Immature natural killer cell (primary cell): ENCODE measurements around the gene LRRN3. TPM values are rescaled to one million over a fixed set of nuclear protein-coding genes. Genes with fewer than 3 reads are reported as not detected.
"Not testable (repeated sequence)": the region's sequence is repeated elsewhere in the genome, so short reads cannot be mapped to it uniquely, and the experiment has no call there.

Experiments used
- DNase-seq, 3 donors: peaks; one replicate each; pipeline ENCODE4 v3.0.0; 2022; ENCODE audit warnings: mixed read lengths in 1 of 3
- H3K27ac Mint-ChIP-seq, 6 donors: one replicate each; pipeline ENCODE4 v1.8.0; 2020; ENCODE audit warnings: mixed read lengths in 6 of 6, mild to moderate bottlenecking in 5 of 6, inconsistent platforms in 4 of 6, moderate library complexity in 3 of 6
- H3K27me3 Mint-ChIP-seq, 3 donors: one replicate each; pipeline ENCODE4 v1.8.0; 2020 to 2021; ENCODE audit warnings: low read depth in 3 of 3, mild to moderate bottlenecking in 3 of 3, mixed read lengths in 3 of 3, moderate library complexity in 3 of 3, inconsistent platforms in 1 of 3
- H3K36me3 Mint-ChIP-seq, 3 donors: one replicate each; pipeline ENCODE4 v1.8.0; 2020; ENCODE audit warnings: mixed read lengths in 3 of 3, inconsistent platforms in 2 of 3, mild to moderate bottlenecking in 2 of 3
- H3K4me1 Mint-ChIP-seq, 2 donors: one replicate each; pipeline ENCODE4 v1.8.0; 2020; ENCODE audit warnings: inconsistent platforms in 2 of 2, mild to moderate bottlenecking in 2 of 2, mixed read lengths in 2 of 2, moderate library complexity in 1 of 2
- H3K4me3 Mint-ChIP-seq, 5 donors: one replicate each; pipeline ENCODE4 v1.8.0; 2020; ENCODE audit warnings: mild to moderate bottlenecking in 5 of 5, mixed read lengths in 5 of 5, inconsistent platforms in 3 of 5, moderate library complexity in 3 of 5
- H3K9me3 Mint-ChIP-seq, 6 donors: one replicate each; pipeline ENCODE4 v1.8.0; 2020; ENCODE audit warnings: mild to moderate bottlenecking in 6 of 6, mixed read lengths in 6 of 6, inconsistent platforms in 4 of 6, moderate library complexity in 3 of 6
- polyA plus RNA-seq, 3 donors: library from polyadenylated mRNA; unstranded; fragments of 300-500 nt; fragmentation: Illumina TruSeq; gene quantifications; one replicate each; pipeline ENCODE4 v1.2.3, GENCODE V29; 2021

The LRRN3 gene
- polyA plus RNA-seq, 3 donors from 2014 or later, result 0.07 to 0.16 TPM; not detected in 1

DNA sequence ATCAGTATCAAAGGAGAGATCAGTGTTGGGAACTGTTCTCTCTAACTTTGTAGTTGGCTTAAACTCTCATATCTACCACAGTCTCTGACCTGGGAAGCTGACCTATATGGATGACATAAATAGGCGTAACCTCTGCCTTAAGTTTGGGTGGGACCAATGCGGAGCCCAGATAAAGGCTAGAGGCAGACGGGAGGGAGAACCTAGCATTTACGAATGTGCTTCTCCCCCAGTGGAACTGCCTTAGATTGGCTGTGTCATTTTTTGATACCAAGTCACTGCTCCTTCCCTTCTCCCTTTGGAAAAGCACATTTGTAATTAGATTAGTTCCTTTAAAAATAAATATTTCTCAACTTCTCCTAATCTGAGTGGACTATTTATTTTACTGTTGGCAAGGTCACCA lies 23.7 kb upstream of the LRRN3 start:
- H3K9me3 Mint-ChIP-seq, result peaks cover 0 to 18% (median 10%) of the 10 kb centered on the region in 6 donors
- peaks cover 3 to 7% (median 5%) of the 10 kb centered on the region in 3 donors for H3K36me3 Mint-ChIP-seq
- H3K4me1 Mint-ChIP-seq, result peaks cover 0 to 2% of the 10 kb centered on the region in 2 donors
- no peak overlapping the region for H3K27ac Mint-ChIP-seq
- no peak for DNase-seq
- peaks cover 0 to 2% (median 0%) of the 10 kb centered on the region in 3 donors for H3K27me3 Mint-ChIP-seq
- no peak overlapping the region for H3K4me3 Mint-ChIP-seq

DNA sequence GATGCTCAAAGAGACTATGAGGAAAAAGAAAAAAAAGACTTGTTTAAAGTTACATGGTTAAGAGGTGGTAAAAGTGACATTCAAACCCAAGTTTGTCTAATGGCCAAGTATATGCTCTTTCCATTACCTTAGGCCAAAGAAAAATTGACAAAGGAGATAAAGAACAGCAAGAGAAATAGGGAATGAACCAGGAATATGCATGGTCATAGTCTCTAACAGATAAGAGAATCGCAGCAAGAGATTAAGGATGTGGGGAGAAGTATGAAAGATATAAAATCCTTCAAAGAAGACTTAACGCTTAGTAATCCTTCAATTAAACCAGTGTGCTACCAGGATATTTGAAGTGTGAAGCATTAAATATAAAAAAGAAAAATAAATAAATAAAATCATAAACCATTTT lies 23.2 kb upstream of the LRRN3 start:
- Mint-ChIP-seq H3K27ac (no peak overlapping the region), H3K36me3 (peaks cover 3 to 7% (median 5%) of the 10 kb centered on the region in 3 donors), H3K4me1 (peaks cover 0 to 2% of the 10 kb centered on the region in 2 donors), H3K27me3 (no peaks in the 10 kb centered on the region), H3K4me3 (no peak overlapping the region), H3K9me3 (peaks cover 0 to 18% (median 7%) of the 10 kb centered on the region in 6 donors)
- DNase-seq, result no peak

DNA sequence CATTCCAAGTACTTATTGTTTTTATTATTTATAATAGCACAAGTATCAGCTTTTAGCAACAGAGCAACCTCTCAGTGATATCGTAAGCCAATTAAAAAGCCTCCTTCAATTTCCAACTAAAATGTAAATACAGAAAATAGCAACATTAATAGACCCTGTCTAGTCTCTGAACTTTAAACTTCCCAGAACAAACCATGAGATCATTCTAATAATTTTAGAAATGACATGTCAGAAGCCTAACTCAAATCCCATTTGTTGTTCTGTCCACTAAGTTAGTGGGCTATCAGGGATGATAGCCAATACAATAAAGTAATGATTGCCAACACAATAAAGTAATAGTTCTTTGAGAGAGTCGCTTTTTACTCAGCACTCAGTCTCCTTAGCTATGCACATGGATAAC lies 22.3 kb upstream of the LRRN3 start:
- Mint-ChIP-seq H3K27ac (no peak overlapping the region), H3K9me3 (peaks cover 0 to 14% (median 5%) of the 10 kb centered on the region in 6 donors), H3K4me3 (no peak overlapping the region), H3K27me3 (no peaks in the 10 kb centered on the region), H3K4me1 (peaks cover under 1 to 2% of the 10 kb centered on the region in 2 donors), H3K36me3 (peaks cover 0 to 3% (median 2%) of the 10 kb centered on the region in 3 donors)
- DNase-seq, result no peak

DNA sequence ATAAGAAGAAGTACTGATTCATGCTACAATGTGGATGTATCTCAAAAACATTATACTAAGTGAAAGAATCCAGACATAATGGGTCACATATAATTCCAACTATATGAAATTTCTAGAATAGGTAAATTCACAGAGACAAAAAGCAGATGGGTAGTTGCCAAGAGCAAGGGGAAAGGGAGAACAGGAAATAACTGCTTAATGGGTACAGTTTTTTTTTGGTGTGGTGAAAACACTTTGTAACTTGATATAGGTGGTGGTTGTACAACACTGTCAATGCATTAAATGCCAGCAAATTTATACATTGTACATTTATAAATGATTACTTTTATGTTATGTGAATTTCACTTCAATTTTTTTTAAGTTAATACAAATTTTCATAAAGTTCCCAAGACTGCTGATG lies 19.4 kb upstream of the LRRN3 start:
- no peak overlapping the region for H3K27ac Mint-ChIP-seq
- no peak overlapping the region for H3K4me3 Mint-ChIP-seq
- H3K4me1 Mint-ChIP-seq, result peaks cover 10 to 13% of the 10 kb centered on the region in 2 donors
- H3K36me3 Mint-ChIP-seq, result no peaks in the 10 kb centered on the region
- H3K27me3 Mint-ChIP-seq, result no peaks in the 10 kb centered on the region
- no peak for DNase-seq
- H3K9me3 Mint-ChIP-seq, result peaks cover 0 to 13% (median 3%) of the 10 kb centered on the region in 6 donors

DNA sequence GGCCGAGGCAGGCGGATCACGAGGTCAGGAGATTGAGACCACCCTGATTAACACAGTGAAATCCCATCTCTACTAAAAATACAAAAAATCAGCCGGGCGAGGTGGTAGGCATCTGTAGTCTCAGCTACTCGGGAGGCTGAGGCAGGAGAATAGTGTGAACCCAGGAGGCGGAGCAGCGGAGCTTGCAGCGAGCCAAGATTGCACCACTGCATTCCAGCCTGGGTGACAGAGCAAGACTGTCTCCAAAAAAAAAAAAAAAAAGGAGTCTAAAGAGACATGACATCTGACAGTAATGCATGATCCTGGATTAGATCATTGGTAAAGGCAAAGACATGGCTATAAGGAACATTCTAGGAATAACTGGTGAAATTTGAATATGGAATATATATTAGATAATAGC lies 18.3 kb upstream of the LRRN3 start:
- peaks cover 0 to 13% (median 3%) of the 10 kb centered on the region in 6 donors for H3K9me3 Mint-ChIP-seq
- not testable (repeated sequence) for H3K36me3 Mint-ChIP-seq, H3K4me3 Mint-ChIP-seq, DNase-seq, H3K27me3 Mint-ChIP-seq, H3K27ac Mint-ChIP-seq
- H3K4me1 Mint-ChIP-seq, result peaks cover 10 to 13% of the 10 kb centered on the region in 2 donors

DNA sequence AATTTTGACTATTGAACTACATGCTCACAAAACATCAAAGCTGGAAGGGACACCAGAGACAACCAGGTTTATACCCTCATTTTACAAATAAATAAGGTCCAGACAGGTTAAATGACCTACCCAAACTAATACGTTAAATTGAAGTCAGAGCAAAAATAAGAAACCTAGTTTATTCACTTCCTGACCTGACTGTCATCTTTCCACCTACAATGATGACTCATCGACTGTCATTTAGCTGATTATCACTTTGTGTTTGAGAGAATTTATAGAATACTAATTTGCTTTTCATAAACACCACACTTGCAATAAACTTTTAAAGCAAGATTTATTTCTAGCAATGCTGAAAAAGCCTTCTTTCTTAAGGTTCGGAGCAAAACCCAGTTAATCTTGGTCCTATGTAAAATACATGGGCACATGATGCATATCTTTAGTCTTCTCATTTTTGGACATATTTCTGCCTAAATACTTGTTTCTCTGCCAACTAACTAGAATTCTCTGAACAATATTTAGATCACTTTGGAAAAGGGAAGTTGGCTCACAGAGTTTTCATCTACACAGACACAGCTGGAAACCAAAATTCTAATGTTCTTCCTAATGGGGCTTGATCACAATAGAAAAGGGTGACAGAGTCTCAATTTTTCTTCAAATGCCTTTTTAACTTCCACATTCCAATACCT lies 16.7 kb upstream of the LRRN3 start:
- Mint-ChIP-seq H3K27me3 (no peaks in the 10 kb centered on the region), H3K36me3 (no peaks in the 10 kb centered on the region), H3K4me3 (no peak overlapping the region), H3K9me3 (peaks cover 0 to 13% (median 3%) of the 10 kb centered on the region in 6 donors), H3K27ac (no peak overlapping the region), H3K4me1 (peaks cover 10 to 13% of the 10 kb centered on the region in 2 donors)
- DNase-seq, result no peak

DNA sequence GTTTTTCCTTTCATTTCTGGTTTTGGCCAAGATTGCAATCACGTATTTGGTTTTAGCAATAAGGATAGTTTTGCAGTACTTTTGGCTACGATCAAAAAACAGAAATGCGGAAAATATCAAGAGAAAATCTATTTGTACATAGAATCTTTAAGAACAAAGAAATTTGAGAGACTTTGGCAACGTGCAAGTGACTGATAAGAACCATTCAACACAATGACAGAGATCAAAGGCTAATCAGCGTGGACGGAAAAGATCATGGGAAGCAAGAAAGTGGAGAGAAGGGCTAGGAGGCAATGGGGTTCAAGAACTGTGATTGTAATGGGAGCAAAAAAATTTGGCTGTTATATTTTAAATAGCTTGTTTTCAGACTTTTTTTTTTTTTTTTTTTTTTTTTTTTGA lies 16.2 kb upstream of the LRRN3 start:
- Mint-ChIP-seq H3K4me1 (peaks cover 10 to 13% of the 10 kb centered on the region in 2 donors), H3K27me3 (no peaks in the 10 kb centered on the region), H3K27ac (no peak overlapping the region), H3K4me3 (no peak overlapping the region), H3K9me3 (peaks cover 0 to 13% (median 3%) of the 10 kb centered on the region in 6 donors), H3K36me3 (no peaks in the 10 kb centered on the region)
- DNase-seq, result no peak

DNA sequence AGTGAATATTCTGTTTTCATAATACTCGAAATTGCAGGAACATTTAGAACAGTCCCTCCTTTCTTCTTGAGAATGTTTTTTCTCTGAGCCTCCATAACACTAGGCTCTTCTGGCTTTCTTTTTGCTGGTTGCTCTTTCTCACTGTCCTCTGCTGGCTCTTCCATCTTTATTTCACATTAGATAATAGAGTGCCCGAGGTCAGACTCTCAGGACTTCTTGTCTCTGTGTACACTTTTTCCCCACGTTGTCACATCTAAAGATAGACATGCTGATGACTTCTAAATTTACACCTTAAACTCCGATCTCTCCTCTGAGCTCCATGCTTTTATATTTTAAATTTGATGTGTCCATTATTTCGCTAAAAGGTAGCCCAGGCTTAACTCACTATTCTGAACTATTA lies 15.4 kb upstream of the LRRN3 start:
- Mint-ChIP-seq H3K4me1 (peaks cover 10 to 13% of the 10 kb centered on the region in 2 donors), H3K4me3 (no peak overlapping the region), H3K9me3 (peaks cover 0 to 13% (median 3%) of the 10 kb centered on the region in 6 donors), H3K36me3 (no peaks in the 10 kb centered on the region), H3K27me3 (no peaks in the 10 kb centered on the region), H3K27ac (no peak overlapping the region)
- no peak for DNase-seq

DNA sequence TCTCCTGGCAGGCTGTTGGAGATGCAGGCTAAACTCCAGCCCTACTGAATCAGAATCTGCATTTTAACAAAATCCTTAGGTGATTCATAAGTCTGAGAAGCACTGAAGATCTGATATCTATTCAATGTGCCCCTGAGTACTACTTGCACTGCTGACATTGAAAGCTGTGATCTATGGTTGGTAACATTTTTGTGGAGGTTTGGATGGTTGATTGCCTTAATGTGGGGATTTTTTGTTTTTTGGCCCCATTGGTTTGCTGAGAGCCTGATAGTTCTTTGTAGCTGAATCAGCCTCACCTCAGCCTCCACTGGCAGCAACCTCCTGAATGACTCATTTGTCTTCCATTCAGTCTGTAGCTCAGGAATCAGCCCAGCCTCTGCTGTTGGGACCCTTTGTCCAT lies 14.7 kb upstream of the LRRN3 start:
- Mint-ChIP-seq H3K27me3 (no peaks in the 10 kb centered on the region), H3K4me3 (no peak overlapping the region), H3K9me3 (peaks cover 0 to 13% (median 3%) of the 10 kb centered on the region in 6 donors), H3K4me1 (peaks cover 10 to 13% of the 10 kb centered on the region in 2 donors), H3K36me3 (no peaks in the 10 kb centered on the region), H3K27ac (no peak overlapping the region)
- DNase-seq, result no peak

DNA sequence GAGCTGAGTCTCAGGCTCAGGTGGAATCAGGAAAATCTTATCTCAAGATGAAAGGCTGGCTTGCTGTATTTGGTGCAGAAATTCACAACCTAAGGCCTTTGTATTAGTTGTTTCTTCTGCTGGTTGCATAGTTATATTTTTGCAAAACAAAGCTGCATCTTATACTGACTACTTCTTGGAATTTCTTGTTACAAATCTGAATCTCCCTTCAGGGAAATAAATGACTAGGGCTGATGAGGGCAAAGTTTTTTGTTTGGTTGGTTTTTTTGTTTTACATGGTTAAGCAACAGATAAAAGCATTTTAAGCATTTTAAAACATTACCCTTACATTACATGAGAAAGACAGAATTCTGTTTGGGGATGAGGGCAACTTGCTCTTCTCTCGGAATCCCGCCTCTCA lies 13.9 kb upstream of the LRRN3 start:
- Mint-ChIP-seq H3K9me3 (peaks cover 0 to 11% (median 3%) of the 10 kb centered on the region in 6 donors), H3K4me3 (no peak overlapping the region), H3K27ac (no peak overlapping the region), H3K4me1 (peaks cover 15 to 17% of the 10 kb centered on the region in 2 donors), H3K27me3 (no peaks in the 10 kb centered on the region), H3K36me3 (no peaks in the 10 kb centered on the region)
- no peak for DNase-seq

DNA sequence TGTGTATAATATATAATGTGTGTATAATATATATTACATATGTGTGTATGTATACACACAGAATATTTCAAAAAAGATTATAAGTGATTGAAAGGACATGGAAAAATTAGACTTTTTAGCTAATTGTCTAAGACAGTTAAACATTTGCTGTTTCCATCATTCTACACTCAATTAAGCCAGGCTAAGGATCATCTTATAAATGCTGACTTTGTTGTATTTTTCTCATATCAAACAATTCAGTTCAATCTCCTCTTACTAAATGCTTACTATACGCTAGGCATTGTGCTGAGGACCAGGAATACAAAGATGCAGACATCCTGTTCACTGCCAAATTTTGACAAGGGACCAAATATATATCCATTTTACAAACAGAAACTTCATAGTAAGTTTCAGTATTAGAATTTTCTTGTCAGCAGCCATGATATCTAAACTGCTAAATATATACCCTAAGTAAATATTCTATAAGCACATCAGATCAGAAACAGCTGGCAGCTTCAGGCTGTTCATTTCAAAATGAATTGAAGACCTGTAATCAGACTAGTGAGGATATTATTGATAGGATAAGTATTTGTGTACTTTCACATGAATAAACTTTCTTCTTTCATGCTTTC lies 10.3 kb upstream of the LRRN3 start:
- H3K27me3 Mint-ChIP-seq, result no peaks in the 10 kb centered on the region
- no peak overlapping the region for H3K27ac Mint-ChIP-seq
- no peak overlapping the region for H3K4me3 Mint-ChIP-seq
- H3K36me3 Mint-ChIP-seq, result no peaks in the 10 kb centered on the region
- H3K4me1 Mint-ChIP-seq, result peaks cover 22 to 29% of the 10 kb centered on the region in 2 donors
- no peak for DNase-seq
- peaks cover 0 to 5% (median 0%) of the 10 kb centered on the region in 6 donors for H3K9me3 Mint-ChIP-seq

DNA sequence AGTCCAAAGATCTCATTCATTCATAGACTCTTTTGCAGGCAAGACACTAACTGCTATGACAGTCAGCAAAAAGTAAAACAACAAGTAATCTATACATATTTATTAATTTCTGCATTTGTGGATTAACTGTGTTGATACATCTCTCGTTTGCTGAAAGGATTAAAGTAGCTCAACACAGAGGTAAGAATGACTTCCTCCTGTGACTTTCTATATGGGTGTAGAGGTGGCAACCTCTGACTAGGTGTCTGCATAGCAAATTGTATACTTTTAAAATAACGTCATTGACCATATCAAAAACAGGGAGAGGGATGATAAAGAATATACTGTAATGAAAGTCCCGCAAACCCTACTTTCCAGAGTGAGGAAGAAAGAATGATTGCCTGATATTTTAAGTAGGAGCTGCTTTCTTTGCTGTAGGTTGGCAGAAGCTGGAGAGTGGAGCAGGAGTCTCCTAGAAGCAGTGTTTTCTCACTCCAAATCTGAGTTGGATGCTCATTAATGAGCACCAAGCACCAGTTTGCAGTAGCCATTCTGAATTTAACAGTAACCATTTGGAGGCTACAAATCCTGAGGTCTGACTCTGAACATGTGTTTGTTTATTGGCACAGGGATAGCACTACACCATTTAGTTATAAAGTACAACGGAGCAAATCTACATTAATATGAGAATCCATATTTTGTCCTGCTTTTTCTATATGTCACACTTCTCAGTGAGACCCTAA lies 9.2 kb upstream of the LRRN3 start:
- H3K9me3 Mint-ChIP-seq, result no peaks in the 10 kb centered on the region
- no peak overlapping the region for H3K27ac Mint-ChIP-seq
- H3K4me1 Mint-ChIP-seq, result peaks cover 22 to 29% of the 10 kb centered on the region in 2 donors
- no peaks in the 10 kb centered on the region for H3K27me3 Mint-ChIP-seq
- no peak overlapping the region for H3K4me3 Mint-ChIP-seq
- H3K36me3 Mint-ChIP-seq, result no peaks in the 10 kb centered on the region
- DNase-seq, result no peak

DNA sequence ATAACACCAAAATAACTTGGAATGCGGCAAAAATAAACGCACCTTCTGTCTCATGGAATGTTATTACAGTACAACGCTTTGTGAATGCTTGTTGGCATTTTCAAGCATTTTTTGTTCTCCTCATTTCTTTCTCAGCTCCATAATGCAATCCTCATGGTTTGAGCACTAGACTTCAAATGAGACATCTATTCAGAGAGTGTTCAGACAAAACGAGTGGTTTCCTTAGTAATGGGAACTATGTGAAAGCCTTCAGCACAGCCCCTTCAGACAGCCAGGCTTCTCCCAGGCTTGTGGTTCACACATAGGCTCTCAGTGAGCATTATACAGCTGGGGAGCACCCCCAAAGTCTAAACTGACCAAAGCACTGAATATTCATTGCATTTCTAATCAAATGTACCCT lies 8.6 kb upstream of the LRRN3 start:
- H3K27me3 Mint-ChIP-seq, result no peaks in the 10 kb centered on the region
- no peaks in the 10 kb centered on the region for H3K9me3 Mint-ChIP-seq
- H3K27ac Mint-ChIP-seq, result no peak overlapping the region
- DNase-seq, result no peak
- peak overlapping the region in 2 of 5 donors; percentile 12 to 20 for H3K4me3 Mint-ChIP-seq
- no peaks in the 10 kb centered on the region for H3K36me3 Mint-ChIP-seq
- peaks cover 22 to 29% of the 10 kb centered on the region in 2 donors for H3K4me1 Mint-ChIP-seq

DNA sequence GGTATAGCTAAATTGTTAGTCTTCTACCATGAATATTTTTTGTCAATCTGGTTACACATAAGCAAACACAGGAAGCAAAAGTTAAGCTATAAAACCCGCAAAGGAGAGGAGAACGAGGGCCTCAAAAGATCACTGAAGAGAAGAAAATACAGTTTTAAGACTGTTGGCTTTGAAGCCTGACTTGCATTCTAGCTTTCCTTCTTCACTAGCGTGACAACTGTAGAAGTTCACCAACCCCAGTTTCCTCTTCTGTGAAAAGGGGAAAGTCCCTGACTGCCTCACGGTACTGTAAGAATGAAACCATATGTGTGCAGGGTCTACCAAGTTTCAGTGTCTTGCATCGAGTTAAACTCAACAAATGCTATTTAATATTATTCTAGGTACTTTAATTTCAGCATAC lies 7.5 kb upstream of the LRRN3 start:
- peak overlapping the region in 4 of 6 donors; percentile 11 to 70 (median 49) for H3K27ac Mint-ChIP-seq
- peaks cover 22 to 29% of the 10 kb centered on the region in 2 donors for H3K4me1 Mint-ChIP-seq
- H3K27me3 Mint-ChIP-seq, result no peaks in the 10 kb centered on the region
- no peaks in the 10 kb centered on the region for H3K9me3 Mint-ChIP-seq
- peak; percentile 27 to 39 (median 31) for DNase-seq
- peak overlapping the region in 3 of 5 donors; percentile 5 to 26 (median 17) for H3K4me3 Mint-ChIP-seq
- no peaks in the 10 kb centered on the region for H3K36me3 Mint-ChIP-seq
